ENCODE data around the gene CHMP4B. TPM values are rescaled to one million over a fixed set of nuclear protein-coding genes. Genes with fewer than 3 reads are reported as not detected.
A peak's percentile ranks its signal among the peaks of the same experiment; 100 is the strongest.
"Not testable (repeated sequence)": the region's sequence is repeated elsewhere in the genome, so short reads cannot be mapped to it uniquely, and the experiment has no call there.

CHMP4B gene
- total RNA-seq, 1 donor from 2014 or later = 59.2 TPM

GRCh38 chr20:33790566-33790965 lies 20.6 kb upstream of the CHMP4B start:
- no peaks in the 10 kb centered on the region for H3K27me3 ChIP-seq (ENCODE audit: control insufficient read depth, insufficient read depth, low read length)
- no peak for TF ChIP-seq CTCF (IDR thresholded peaks at IDR 0.05; ENCODE audit: insufficient read depth, low read length, poor library complexity, severe bottlenecking)
- no peak for DNase-seq (ENCODE audit: low read depth)
- H3K4me3 ChIP-seq (ENCODE audit: low read depth, low read length) = no peak overlapping the region
- H3K36me3 ChIP-seq (ENCODE audit: control insufficient read depth, insufficient read depth, low read length) = no peaks in the 10 kb centered on the region

DNA sequence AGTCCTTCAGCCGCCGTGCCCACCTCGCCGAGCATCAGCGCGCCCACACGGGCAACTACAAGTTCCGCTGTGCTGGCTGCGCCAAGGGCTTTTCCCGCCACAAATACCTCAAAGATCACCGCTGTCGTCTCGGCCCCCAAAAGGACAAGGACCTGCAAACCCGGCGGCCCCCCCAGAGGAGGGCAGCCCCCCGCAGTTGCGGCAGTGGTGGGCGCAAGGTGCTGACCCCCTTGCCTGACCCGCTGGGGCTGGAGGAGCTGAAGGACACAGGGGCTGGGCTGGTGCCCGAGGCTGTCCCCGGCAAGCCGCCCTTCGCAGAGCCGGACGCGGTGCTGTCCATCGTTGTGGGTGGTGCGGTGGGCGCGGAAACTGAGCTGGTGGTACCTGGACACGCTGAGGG lies 20.1 kb upstream of the CHMP4B start:
- TF ChIP-seq CTCF (IDR thresholded peaks at IDR 0.05; ENCODE audit: insufficient read depth, low read length, poor library complexity, severe bottlenecking) = no peak
- H3K27me3 ChIP-seq (ENCODE audit: control insufficient read depth, insufficient read depth, low read length) = no peaks in the 10 kb centered on the region
- no peak overlapping the region for H3K4me3 ChIP-seq (ENCODE audit: low read depth, low read length)
- DNase-seq (ENCODE audit: low read depth) = no peak
- no peaks in the 10 kb centered on the region for H3K36me3 ChIP-seq (ENCODE audit: control insufficient read depth, insufficient read depth, low read length)

GRCh38 chr20:33791540-33791939 lies 19.6 kb upstream of the CHMP4B start:
- TF ChIP-seq CTCF (IDR thresholded peaks at IDR 0.05; ENCODE audit: insufficient read depth, low read length, poor library complexity, severe bottlenecking) = no peak
- no peaks in the 10 kb centered on the region for H3K27me3 ChIP-seq (ENCODE audit: control insufficient read depth, insufficient read depth, low read length)
- H3K36me3 ChIP-seq (ENCODE audit: control insufficient read depth, insufficient read depth, low read length) = no peaks in the 10 kb centered on the region
- DNase-seq (ENCODE audit: low read depth) = no peak
- H3K4me3 ChIP-seq (ENCODE audit: low read depth, low read length) = no peak overlapping the region

DNA sequence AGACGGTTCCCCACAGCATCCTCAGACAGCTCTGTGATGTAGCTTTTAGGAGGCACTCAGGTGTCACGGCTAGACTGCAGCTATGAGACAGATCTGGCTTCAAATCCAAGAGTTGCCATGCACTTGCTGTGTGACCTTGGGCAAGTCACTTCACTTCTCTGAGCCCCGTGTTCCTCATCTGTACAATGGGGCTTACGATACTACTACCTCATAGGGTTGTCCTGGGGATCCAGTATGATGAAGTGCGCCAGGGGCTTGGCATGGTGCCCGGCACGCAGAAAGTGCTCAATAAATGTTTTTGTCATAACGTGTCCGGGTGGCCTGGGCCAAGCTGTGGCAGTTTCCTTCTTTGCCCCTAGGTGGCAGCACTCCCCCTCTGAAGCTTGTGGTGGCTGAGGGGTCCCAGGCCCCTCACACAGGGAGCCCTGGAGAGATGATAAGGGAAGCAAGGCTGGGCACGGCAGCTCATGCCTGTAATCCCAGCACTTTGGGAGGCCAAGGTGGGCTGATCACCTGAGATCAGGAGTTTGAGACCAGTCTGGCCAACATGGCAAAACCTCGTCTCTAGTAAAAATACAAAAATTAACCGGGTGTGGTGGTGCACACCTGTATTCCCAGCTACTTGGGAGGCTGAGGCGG lies 19.1 kb upstream of the CHMP4B start:
- peak; percentile 67 for TF ChIP-seq CTCF (IDR thresholded peaks at IDR 0.05; ENCODE audit: insufficient read depth, low read length, poor library complexity, severe bottlenecking)
- no peak overlapping the region for H3K4me3 ChIP-seq (ENCODE audit: low read depth, low read length)
- DNase-seq (ENCODE audit: low read depth) = no peak
- no peaks in the 10 kb centered on the region for H3K27me3 ChIP-seq (ENCODE audit: control insufficient read depth, insufficient read depth, low read length)
- H3K36me3 ChIP-seq (ENCODE audit: control insufficient read depth, insufficient read depth, low read length) = no peaks in the 10 kb centered on the region

- H3K36me3 ChIP-seq (ENCODE audit: control insufficient read depth, insufficient read depth, low read length); H3K4me3 ChIP-seq (ENCODE audit: low read depth, low read length); DNase-seq (ENCODE audit: low read depth); H3K27me3 ChIP-seq (ENCODE audit: control insufficient read depth, insufficient read depth, low read length): not testable (repeated sequence)
These were observed 18.6 kb upstream of the CHMP4B start for GRCh38 chr20:33792598-33792989.

DNA sequence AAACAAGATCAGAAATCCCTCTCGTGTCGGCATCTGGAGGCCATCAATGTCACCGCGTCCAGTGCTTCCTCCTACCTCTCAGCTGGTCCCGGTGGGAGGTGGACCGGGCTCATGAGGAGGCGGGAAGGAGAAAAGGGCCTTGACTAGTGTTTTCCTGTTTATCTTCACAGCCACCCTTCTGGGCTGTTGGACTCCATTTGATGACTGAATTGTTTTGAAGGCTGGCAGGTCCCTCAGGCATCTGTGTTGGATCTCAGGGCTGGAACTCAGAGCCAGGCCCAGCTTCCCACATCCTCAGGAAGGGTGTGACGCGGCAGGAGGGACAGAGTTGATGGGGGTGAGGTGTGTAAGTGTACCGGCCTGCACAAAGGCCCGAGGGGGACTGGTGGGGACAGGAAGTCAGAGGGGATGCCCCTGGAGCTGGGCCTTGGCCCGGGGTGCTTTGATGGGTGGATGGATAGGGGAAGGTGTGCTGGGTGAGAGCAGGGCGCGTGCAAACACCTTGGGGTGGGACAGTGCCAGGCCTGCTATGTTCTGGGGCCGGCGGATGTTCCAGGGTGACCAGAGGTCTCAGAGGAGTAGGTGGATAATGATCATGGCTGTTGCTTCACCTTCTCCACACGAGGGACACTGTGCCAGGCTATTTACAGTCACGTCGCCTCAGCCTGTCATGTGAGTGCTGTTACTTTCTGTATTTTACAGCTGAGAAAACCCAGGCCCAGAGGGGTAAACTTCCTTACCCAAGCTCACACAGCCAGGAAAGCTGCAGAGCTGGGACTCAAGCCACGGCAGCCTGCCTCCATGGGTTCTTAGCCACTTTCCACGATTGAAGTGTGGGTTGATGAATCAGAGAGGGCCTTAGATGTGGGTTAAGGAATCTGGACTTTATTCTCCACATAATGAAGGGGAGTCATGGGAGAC lies 17.9 kb upstream of the CHMP4B start:
- no peak overlapping the region for H3K4me3 ChIP-seq (ENCODE audit: low read depth, low read length)
- DNase-seq (ENCODE audit: low read depth) = no peak
- no peak for TF ChIP-seq CTCF (IDR thresholded peaks at IDR 0.05; ENCODE audit: insufficient read depth, low read length, poor library complexity, severe bottlenecking)

More for the DNA sequence above, 17.9 kb upstream of the CHMP4B start:
- no peaks in the 10 kb centered on the region for H3K36me3 ChIP-seq (ENCODE audit: control insufficient read depth, insufficient read depth, low read length)
- H3K27me3 ChIP-seq (ENCODE audit: control insufficient read depth, insufficient read depth, low read length) = no peaks in the 10 kb centered on the region

Data from kidney epithelial cell (primary cell).